K562 (cell line): Measurements from ENCODE around the gene VPS35L. TPM values are rescaled to one million over a fixed set of nuclear protein-coding genes. Genes with fewer than 3 reads are reported as not detected.

Experiments
- ATF3 ChIP-seq, 2 experiments: fragments of 450-650 bp in 1 of 2; sonication (generic) in 1 of 2; formaldehyde crosslinking in 1 of 2; IDR thresholded peaks in 1 of 2; conservative IDR thresholded peaks in 1 of 2; 2 replicates each; pipeline versions ENCODE4 v1.6.1 to v1.8.1; 2016 to 2023; ENCODE audit warnings: mild to moderate bottlenecking in 2 of 2, moderate library complexity in 2 of 2, inconsistent platforms in 1 of 2, missing genetic modification reagents in 1 of 2
- CBX1 ChIP-seq: sonication (generic); IDR thresholded peaks from 2 replicates; pipeline ENCODE4 v1.6.1; 2016; ENCODE audit warnings: antibody characterized with exemption, low read depth, mild to moderate bottlenecking
- CCNT2 ChIP-seq: IDR thresholded peaks from 2 replicates; pipeline ENCODE4 v1.6.1; 2011; ENCODE audit warnings: borderline replicate concordance, low read depth, mild to moderate bottlenecking, moderate library complexity, mixed read lengths, low read length; ENCODE audit not compliant: insufficient read length; ENCODE audit errors: extremely low read depth
- CREB5 ChIP-seq: fragments of 250-450 bp; sonication (Bioruptor Pico); IDR thresholded peaks from 2 replicates; pipeline ENCODE4 v1.5.0; 2020; ENCODE audit warnings: mild to moderate bottlenecking
- CREM ChIP-seq: IDR thresholded peaks from 2 replicates; pipeline ENCODE4 v1.6.1; 2014; ENCODE audit warnings: antibody characterized with exemption, low read depth
- CTCFL ChIP-seq: IDR thresholded peaks from 2 replicates; pipeline ENCODE4 v1.6.1; 2011; ENCODE audit warnings: borderline replicate concordance, low read depth, mild to moderate bottlenecking, moderate library complexity, low read length; ENCODE audit not compliant: insufficient read depth, poor library complexity, severe bottlenecking
- E2F4 ChIP-seq: sonication (generic); formaldehyde crosslinking; IDR thresholded peaks from 2 replicates; pipeline ENCODE4 v1.8.0; 2022; ENCODE audit warnings: mild to moderate bottlenecking, low read depth, missing genetic modification reagents
- EHMT2 ChIP-seq: fragments of 450-650 bp; IDR thresholded peaks from 2 replicates; pipeline ENCODE4 v1.6.1; 2018; ENCODE audit warnings: antibody characterized with exemption
- FOXK2 ChIP-seq, 2 experiments: fragments of 450-650 bp; IDR thresholded peaks in 1 of 2; conservative IDR thresholded peaks in 1 of 2; 2 replicates each; pipeline ENCODE4 v1.6.1; 2016; ENCODE audit warnings: low read depth in 2 of 2, mild to moderate bottlenecking in 1 of 2
- GABPA ChIP-seq: fragments of 200-800 bp; sonication (Bioruptor generic); conservative IDR thresholded peaks from 2 replicates; pipeline ENCODE4 v1.6.1; 2016; ENCODE audit warnings: low read depth, missing genetic modification characterization, missing compliant biosample characterization
- GTF2E2 ChIP-seq: fragments of 200-800 bp; sonication (Bioruptor generic); IDR thresholded peaks from 2 replicates; pipeline ENCODE4 v1.6.1; 2016; ENCODE audit warnings: missing genetic modification characterization, missing compliant biosample characterization
- HDAC2 ChIP-seq: fragments of 450-650 bp; IDR thresholded peaks from 2 replicates; pipeline ENCODE4 v1.6.1; 2016; ENCODE audit warnings: mild to moderate bottlenecking
- HMGN3 ChIP-seq: IDR thresholded peaks from 2 replicates; pipeline ENCODE4 v1.6.1; 2011; ENCODE audit warnings: borderline replicate concordance, low read depth, mild to moderate bottlenecking, mixed read lengths, low read length; ENCODE audit not compliant: insufficient read length; ENCODE audit errors: extremely low read depth
- KLF13 ChIP-seq: fragments of 450-650 bp; IDR thresholded peaks from 2 replicates; pipeline ENCODE4 v1.6.1; 2016; ENCODE audit warnings: missing genetic modification characterization, low read depth, mild to moderate bottlenecking, missing compliant biosample characterization, moderate library complexity, borderline replicate concordance
- LCOR ChIP-seq: sonication (generic); formaldehyde crosslinking; IDR thresholded peaks from 2 replicates; pipeline ENCODE4 v1.8.0; 2022; ENCODE audit warnings: mild to moderate bottlenecking, missing genetic modification reagents
- MECOM ChIP-seq: fragments of 250-450 bp; sonication (Bioruptor Pico); IDR thresholded peaks from 2 replicates; pipeline ENCODE4 v1.8.0; 2022; ENCODE audit warnings: inconsistent platforms
- NBN ChIP-seq: fragments of 450-650 bp; IDR thresholded peaks from 2 replicates; pipeline ENCODE4 v1.6.1; 2016; ENCODE audit warnings: low read depth, mild to moderate bottlenecking
- NR2F6 ChIP-seq: fragments of 450-650 bp; formaldehyde crosslinking; IDR thresholded peaks from 2 replicates; pipeline ENCODE4 v1.4.0; 2020; ENCODE audit warnings: mild to moderate bottlenecking
- PCBP2 ChIP-seq: fragments of 200-400 bp; formaldehyde crosslinking; IDR thresholded peaks from 2 replicates; pipeline ENCODE4 v1.6.1; 2018; ENCODE audit warnings: low read length, low read depth, mild to moderate bottlenecking, moderate library complexity; ENCODE audit not compliant: poor library complexity, severe bottlenecking
- SUPT5H ChIP-seq: fragments of 450-650 bp; IDR thresholded peaks from 2 replicates; pipeline ENCODE4 v1.6.1; 2016
- ZBTB7A ChIP-seq: IDR thresholded peaks from 2 replicates; pipeline ENCODE4 v1.6.1; 2011; ENCODE audit warnings: low read depth, mild to moderate bottlenecking, low read length, moderate library complexity, borderline replicate concordance; ENCODE audit not compliant: control insufficient read depth
- polyA plus RNA-seq, 8 experiments: library from polyadenylated mRNA; depleted of rRNA in 4 of 8; stranded (reverse) in 5 of 8; unstranded in 3 of 8; fragments of >200 nt; fragmentation: Nextera tagmentation in 2 of 8; fragmentation: Illumina TruSeq in 1 of 8; extraction: Ambion mirVana in 2 of 8; extraction: Trizol in 1 of 8; gene quantifications; 2 replicates each; pipeline versions ENCODE4 v1.2.1 to v1.2.3, GENCODE V29; 2011 to 2014; ENCODE audit warnings: inconsistent platforms in 1 of 8, missing spikeins in 1 of 8
- total RNA-seq, 7 experiments: library from RNA; depleted of rRNA in 6 of 7; stranded (reverse); fragments of >200 nt in 6 of 7; fragmentation: Illumina TruSeq in 2 of 7; extraction: Trizol in 2 of 7; gene quantifications; 2 replicates each; pipeline versions ENCODE4 v1.2.1 to v1.2.3, GENCODE V29; 2011 to 2021; ENCODE audit warnings: low replicate concordance in 1 of 7

The VPS35L gene
- total and polyA plus RNA-seq, 9 of the 15 experiments (the other 6 are each of a cell fraction or from before 2014, with no cell fraction given) = 10.2 to 30.4 (median 20.1) TPM

DNA sequence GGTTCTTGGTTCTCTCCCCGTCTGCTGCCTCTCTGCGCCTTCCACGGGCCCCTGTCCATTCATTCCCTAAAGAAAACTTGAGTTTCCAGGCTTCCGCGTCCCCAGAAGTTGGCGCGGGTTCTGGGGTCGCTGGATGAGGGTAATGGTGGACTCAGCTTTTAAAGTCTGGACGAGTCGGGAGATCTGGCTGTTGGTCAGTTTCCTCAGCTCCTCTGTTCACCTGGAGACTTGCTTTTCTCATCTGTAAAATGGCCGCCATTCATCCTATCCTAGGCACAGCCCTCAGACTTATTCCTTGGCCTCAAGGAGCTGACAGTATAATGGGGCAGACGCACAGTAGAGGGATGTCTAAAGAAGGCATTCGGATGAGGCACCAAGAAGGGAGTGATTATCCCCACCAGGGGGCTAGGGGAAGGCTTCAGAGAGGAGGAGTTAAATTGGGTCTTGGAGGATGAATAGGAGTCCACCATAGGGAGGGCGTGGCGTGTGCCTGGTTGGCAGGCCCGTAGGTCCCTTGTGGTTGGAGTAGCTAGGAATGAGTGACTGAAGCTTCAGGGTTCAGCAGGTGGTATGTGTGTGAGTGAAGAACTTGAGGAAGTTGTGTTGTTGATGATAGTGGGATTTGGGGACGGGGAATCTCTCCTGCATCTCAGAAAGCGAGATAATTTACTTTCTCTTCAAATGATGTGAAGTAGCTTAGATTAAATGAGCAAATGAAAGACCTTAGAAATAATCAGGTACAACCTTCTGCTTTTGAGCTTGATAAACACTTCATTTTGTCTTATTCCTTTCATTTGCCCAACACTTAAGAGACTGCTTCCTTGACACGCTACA is 652 bp downstream of the VPS35L start (continued):
- peak; percentile 60 for TF ChIP-seq CTCFL
- TF ChIP-seq PCBP2 = no peak
- TF ChIP-seq GTF2E2 (tag) = no peak
- TF ChIP-seq CREM = 0 out of 2 replicates have a peak, but pooled peaks have one; percentile 21
- TF ChIP-seq KLF13 (tag) = no peak
- no peak for TF ChIP-seq MECOM
- no peak for TF ChIP-seq E2F4 (CRISPR knock-in tag)
- TF ChIP-seq CCNT2 = no peak
- peak; percentile 52; the same call in 1 of the 2 replicates for TF ChIP-seq SUPT5H
- no peak for TF ChIP-seq CREB5 (CRISPR knock-in tag)
- TF ChIP-seq NBN = no peak
- TF ChIP-seq EHMT2 = peak; percentile 40; the same call in 1 of the 2 replicates
- TF ChIP-seq ATF3 (IDR thresholded peaks at IDR 0.05) = no peak
- no peak for TF ChIP-seq ATF3 (CRISPR knock-in tag; conservative IDR thresholded peaks at IDR 0.05)
- no peak for TF ChIP-seq NR2F6
- peak; percentile 71; the same call in 1 of the 2 replicates for TF ChIP-seq LCOR (CRISPR knock-in tag)
- peak; percentile 73; the same call in 1 of the 2 replicates for TF ChIP-seq CBX1
- TF ChIP-seq GABPA (tag) = no peak
- peak; percentile 51; the same call in 1 of the 2 replicates for TF ChIP-seq HDAC2
- TF ChIP-seq HMGN3 = no peak
- 0 out of 2 replicates have a peak, but pooled peaks have one; percentile 23 for TF ChIP-seq ZBTB7A
- TF ChIP-seq FOXK2 (conservative IDR thresholded peaks at IDR 0.05 in 1 of 2, IDR thresholded peaks at IDR 0.05 in 1 of 2; ENCODE audit: low read depth in 2 of 2) = peak; percentile 29 to 35; a peak in 2 of 4 replicates
